Stimulated activated CD8-positive, alpha-beta memory T cell treated with anti-CD3 and anti-CD28 coated beads, Interleukin-4, amount 100 ng/mL, for 48 hours (primary cell): ENCODE results near the gene RET.
"Not testable (repeated sequence)": the region's sequence is repeated elsewhere in the genome, so short reads cannot be mapped to it uniquely, and the experiment has no call there.

Experiments used
- DNase-seq: peaks from one replicate; pipeline ENCODE4 v3.0.0-alpha.2; 2020

The RET gene

GRCh38 chr10:43079856-43080255, 3.0 kb downstream of the RET start:
- no peak for DNase-seq

GRCh38 chr10:43082087-43082486, 5.2 kb downstream of the RET start:
- no peak for DNase-seq

- no peak for DNase-seq
Observed at GRCh38 chr10:43082746-43083145, 5.9 kb downstream of the RET start.

GRCh38 chr10:43083764-43084163, 6.9 kb downstream of the RET start:
- no peak for DNase-seq

GRCh38 chr10:43084812-43085211, 7.9 kb downstream of the RET start:
- DNase-seq: no peak

- DNase-seq: no peak
Observed at GRCh38 chr10:43086321-43086942, 9.6 kb downstream of the RET start.

GRCh38 chr10:43089519-43089918, 12.7 kb downstream of the RET start:
- DNase-seq: no peak

- no peak for DNase-seq
Observed at GRCh38 chr10:43090188-43090587, 13.3 kb downstream of the RET start.

GRCh38 chr10:43090664-43091063, 13.8 kb downstream of the RET start:
- DNase-seq: no peak

GRCh38 chr10:43091846-43092245, 15.0 kb downstream of the RET start:
- no peak for DNase-seq

- no peak for DNase-seq
Observed at GRCh38 chr10:43093423-43094076, 16.7 kb downstream of the RET start.

- DNase-seq: no peak
Observed at GRCh38 chr10:43094085-43094484, 17.2 kb downstream of the RET start.

- not testable (repeated sequence) for DNase-seq
Observed at GRCh38 chr10:43099339-43099738, 22.5 kb downstream of the RET start.

- no peak for DNase-seq
Observed at GRCh38 chr10:43099928-43100327, 23.1 kb downstream of the RET start.

- no peak for DNase-seq
Observed at GRCh38 chr10:43100366-43100765, 23.5 kb downstream of the RET start.

- no peak for DNase-seq
Observed at GRCh38 chr10:43102063-43102828, 25.4 kb downstream of the RET start.

GRCh38 chr10:43105102-43105955, 28.5 kb downstream of the RET start:
- peak; percentile 89 for DNase-seq

GRCh38 chr10:43105956-43106229, 29.0 kb downstream of the RET start:
- DNase-seq: no peak

GRCh38 chr10:43106256-43107091, 29.6 kb downstream of the RET start:
- DNase-seq: no peak

GRCh38 chr10:43108951-43109350, 32.1 kb downstream of the RET start:
- DNase-seq: no peak

GRCh38 chr10:43109671-43110249, 32.9 kb downstream of the RET start:
- no peak for DNase-seq
